IPS-15b (cell line): ENCODE results near the gene HPS1.
A peak's percentile ranks its signal among the peaks of the same experiment; 100 is the strongest.

Experiments
- H3K27me3 ChIP-seq: one replicate; pipeline ENCODE4 v1.6.1; 2013; ENCODE audit warnings: low read length; ENCODE audit not compliant: control insufficient read depth, insufficient read depth
- H3K36me3 ChIP-seq: one replicate; pipeline ENCODE4 v1.6.1; 2013; ENCODE audit warnings: low read length; ENCODE audit not compliant: control insufficient read depth, insufficient read depth
- H3K4me1 ChIP-seq: one replicate; pipeline ENCODE4 v1.6.1; 2013; ENCODE audit warnings: mild to moderate bottlenecking, low read length; ENCODE audit not compliant: control insufficient read depth, insufficient read depth
- H3K4me3 ChIP-seq: one replicate; pipeline ENCODE4 v1.5.1; 2013; ENCODE audit warnings: low read depth, low read length
- H3K9ac ChIP-seq: one replicate; pipeline ENCODE4 v1.6.1; 2013; ENCODE audit warnings: low read depth, mild to moderate bottlenecking, low read length
- H3K9me3 ChIP-seq: one replicate; pipeline ENCODE4 v1.6.1; 2013; ENCODE audit warnings: mild to moderate bottlenecking, low read length; ENCODE audit not compliant: control insufficient read depth, insufficient read depth

Gene HPS1

GRCh38 chr10:98446661-98447221 lies at the start of gene HPS1:
Gene HPS1 (minus strand): TSS chr10:98446935. CDS start chr10:98443240, 3,695 bp downstream.
- no peaks in the 10 kb centered on the region for H3K9me3 ChIP-seq
- peaks cover 3% of the 10 kb centered on the region for H3K4me1 ChIP-seq
- peak within 1 kb of the TSS; percentile 69 for H3K4me3 ChIP-seq
- peak within 1 kb of the TSS; percentile 79 for H3K9ac ChIP-seq
- H3K36me3 ChIP-seq = peaks cover 19% of the 10 kb centered on the region
- no peaks in the 10 kb centered on the region for H3K27me3 ChIP-seq

- no peaks in the 10 kb centered on the region for H3K4me1 ChIP-seq
- H3K9me3 ChIP-seq = no peaks in the 10 kb centered on the region
- H3K4me3 ChIP-seq = no peak overlapping the region
- H3K9ac ChIP-seq = no peak overlapping the region
- no peaks in the 10 kb centered on the region for H3K36me3 ChIP-seq
- no peaks in the 10 kb centered on the region for H3K27me3 ChIP-seq
Measured at GRCh38 chr10:98492763-98493162, 46.0 kb upstream of the HPS1 start.

GRCh38 chr10:98489561-98490481 lies 43.1 kb upstream of the HPS1 start:
- Histone ChIP-seq H3K9ac (no peak overlapping the region), H3K9me3 (no peaks in the 10 kb centered on the region), H3K4me3 (no peak overlapping the region), H3K4me1 (no peaks in the 10 kb centered on the region), H3K36me3 (no peaks in the 10 kb centered on the region), H3K27me3 (no peaks in the 10 kb centered on the region)

GRCh38 chr10:98488669-98489430 lies 42.1 kb upstream of the HPS1 start:
- Histone ChIP-seq H3K4me3 (no peak overlapping the region), H3K36me3 (no peaks in the 10 kb centered on the region), H3K9ac (no peak overlapping the region), H3K4me1 (no peaks in the 10 kb centered on the region), H3K9me3 (no peaks in the 10 kb centered on the region), H3K27me3 (no peaks in the 10 kb centered on the region)

GRCh38 chr10:98487649-98488048 lies 40.9 kb upstream of the HPS1 start:
- Histone ChIP-seq H3K4me1 (no peaks in the 10 kb centered on the region), H3K9me3 (no peaks in the 10 kb centered on the region), H3K9ac (no peak overlapping the region), H3K4me3 (no peak overlapping the region), H3K36me3 (no peaks in the 10 kb centered on the region), H3K27me3 (no peaks in the 10 kb centered on the region)

- H3K9ac ChIP-seq = no peak overlapping the region
- no peaks in the 10 kb centered on the region for H3K36me3 ChIP-seq
- H3K4me3 ChIP-seq = no peak overlapping the region
- H3K4me1 ChIP-seq = no peaks in the 10 kb centered on the region
- H3K9me3 ChIP-seq = no peaks in the 10 kb centered on the region
- H3K27me3 ChIP-seq = no peaks in the 10 kb centered on the region
Measured at GRCh38 chr10:98486421-98486820, 39.7 kb upstream of the HPS1 start.

- no peaks in the 10 kb centered on the region for H3K9me3 ChIP-seq
Measured at GRCh38 chr10:98485959-98486358, 39.2 kb upstream of the HPS1 start.

GRCh38 chr10:98483658-98484057 lies 36.9 kb upstream of the HPS1 start:
- H3K9ac ChIP-seq = no peak overlapping the region
- no peaks in the 10 kb centered on the region for H3K4me1 ChIP-seq
- no peaks in the 10 kb centered on the region for H3K9me3 ChIP-seq
- no peaks in the 10 kb centered on the region for H3K36me3 ChIP-seq
- no peak overlapping the region for H3K4me3 ChIP-seq
- no peaks in the 10 kb centered on the region for H3K27me3 ChIP-seq

More at GRCh38 chr10:98485959-98486358, 39.2 kb upstream of the HPS1 start:
- Histone ChIP-seq H3K4me3 (no peak overlapping the region), H3K36me3 (no peaks in the 10 kb centered on the region), H3K9ac (no peak overlapping the region), H3K27me3 (no peaks in the 10 kb centered on the region), H3K4me1 (no peaks in the 10 kb centered on the region)

- no peaks in the 10 kb centered on the region for H3K27me3 ChIP-seq
- H3K4me3 ChIP-seq = no peak overlapping the region
- no peaks in the 10 kb centered on the region for H3K36me3 ChIP-seq
- H3K4me1 ChIP-seq = no peaks in the 10 kb centered on the region
- no peaks in the 10 kb centered on the region for H3K9me3 ChIP-seq
- H3K9ac ChIP-seq = no peak overlapping the region
Measured at GRCh38 chr10:98482096-98482495, 35.4 kb upstream of the HPS1 start.

- Histone ChIP-seq H3K4me1 (no peaks in the 10 kb centered on the region), H3K9ac (no peak overlapping the region), H3K36me3 (no peaks in the 10 kb centered on the region), H3K9me3 (no peaks in the 10 kb centered on the region), H3K4me3 (no peak overlapping the region), H3K27me3 (no peaks in the 10 kb centered on the region)
Measured at GRCh38 chr10:98481404-98481945, 34.7 kb upstream of the HPS1 start.

- no peak overlapping the region for H3K9ac ChIP-seq
- H3K9me3 ChIP-seq = no peaks in the 10 kb centered on the region
- no peak overlapping the region for H3K4me3 ChIP-seq
- H3K36me3 ChIP-seq = no peaks in the 10 kb centered on the region
- H3K27me3 ChIP-seq = no peaks in the 10 kb centered on the region
- H3K4me1 ChIP-seq = no peaks in the 10 kb centered on the region
Measured at GRCh38 chr10:98478430-98479222, 31.9 kb upstream of the HPS1 start.
